GM18909 (cell line): ENCODE data around the gene TIA1.
"Not testable (repeated sequence)": the region's sequence is repeated elsewhere in the genome, so short reads cannot be mapped to it uniquely, and the experiment has no call there.

Experiments used
- ATAC-seq: cut with Tn5 transposase; IDR thresholded peaks from one replicate; pipeline ENCODE4 v1.9.1; 2021; ENCODE audit warnings: mild to moderate bottlenecking; ENCODE audit not compliant: unreplicated experiment, poor library complexity

Gene TIA1

GRCh38 chr2:70169654-70170245, 78.7 kb downstream of the TIA1 start:
- ATAC-seq, result not testable (repeated sequence)

DNA sequence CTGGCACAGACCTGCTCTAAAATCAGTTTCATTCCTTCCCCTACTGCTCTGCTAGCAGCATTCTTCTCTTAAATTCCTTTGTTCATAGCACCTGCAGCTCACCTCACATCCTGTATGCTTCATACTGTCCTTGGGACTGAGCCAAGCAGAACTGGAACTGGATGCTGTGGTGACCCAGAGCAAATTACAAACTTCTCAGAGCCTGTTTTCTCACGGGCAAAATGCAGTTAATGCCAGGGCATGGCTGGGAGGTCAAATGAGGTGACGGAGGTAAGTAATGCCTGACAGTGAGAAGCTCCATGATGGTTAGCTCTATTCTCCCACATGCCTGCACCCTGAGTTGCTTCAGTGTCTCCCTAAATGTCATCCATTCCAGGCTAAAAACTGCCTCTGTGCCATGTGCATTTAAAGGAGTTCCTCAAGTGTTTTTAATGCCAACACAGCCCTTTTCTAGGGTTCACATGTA, 87.3 kb downstream of the TIA1 start:
- peak; percentile 94 for ATAC-seq

DNA sequence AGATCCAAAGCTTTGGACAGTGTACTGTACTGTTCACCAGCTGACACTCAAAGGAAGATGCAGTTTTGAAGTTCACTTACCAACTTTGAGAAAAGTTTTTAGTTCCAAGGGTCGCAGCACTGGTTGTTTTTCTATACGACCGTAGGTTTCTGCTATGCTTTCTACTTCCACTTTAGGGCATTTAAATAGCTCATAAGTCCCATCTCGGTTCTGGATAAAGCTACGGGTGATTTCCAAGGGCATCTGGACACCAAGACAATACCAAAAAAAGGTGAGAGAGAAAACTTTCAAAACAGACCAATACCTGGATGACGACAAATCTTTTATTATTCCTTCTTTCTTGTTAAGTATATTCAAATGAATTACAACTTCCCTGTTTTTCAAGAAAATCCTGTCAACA, 87.9 kb downstream of the TIA1 start:
- ATAC-seq, result no peak
